ENCODE measurements around the gene CARHSP1.

Gene CARHSP1

GRCh38 chr16:8828541-8829165 is 40.2 kb downstream of the CARHSP1 start:
- Histone ChIP-seq H3K27ac (ENCODE audit: extremely low read depth, low read depth, low read length) (no peak overlapping the region), H3K4me1 (ENCODE audit: control insufficient read depth, insufficient read depth, low read length) (no peaks in the 10 kb centered on the region), H3K4me3 (ENCODE audit: low read depth, low read length) (no peak overlapping the region), H3K9me3 (ENCODE audit: control insufficient read depth, insufficient read depth, low read depth, low read length) (no peaks in the 10 kb centered on the region), H3K36me3 (ENCODE audit: control insufficient read depth in 2 of 2, insufficient read depth in 1 of 2, low read length in 2 of 2) (peaks cover 0 to 46% of the 10 kb centered on the region in 2 experiments; a peak in 2 of 3 replicates)
- ChIA-PET CTCF (interaction anchor here (0.6 to 0.7 kb wide), 3 partner anchors 33 to 143 kb away, joined by 3 to 7 read pairs (median 3); no protein-coding TSS in a partner anchor), POLR2A (no interaction called here)
- TF ChIP-seq, protein P1, sequence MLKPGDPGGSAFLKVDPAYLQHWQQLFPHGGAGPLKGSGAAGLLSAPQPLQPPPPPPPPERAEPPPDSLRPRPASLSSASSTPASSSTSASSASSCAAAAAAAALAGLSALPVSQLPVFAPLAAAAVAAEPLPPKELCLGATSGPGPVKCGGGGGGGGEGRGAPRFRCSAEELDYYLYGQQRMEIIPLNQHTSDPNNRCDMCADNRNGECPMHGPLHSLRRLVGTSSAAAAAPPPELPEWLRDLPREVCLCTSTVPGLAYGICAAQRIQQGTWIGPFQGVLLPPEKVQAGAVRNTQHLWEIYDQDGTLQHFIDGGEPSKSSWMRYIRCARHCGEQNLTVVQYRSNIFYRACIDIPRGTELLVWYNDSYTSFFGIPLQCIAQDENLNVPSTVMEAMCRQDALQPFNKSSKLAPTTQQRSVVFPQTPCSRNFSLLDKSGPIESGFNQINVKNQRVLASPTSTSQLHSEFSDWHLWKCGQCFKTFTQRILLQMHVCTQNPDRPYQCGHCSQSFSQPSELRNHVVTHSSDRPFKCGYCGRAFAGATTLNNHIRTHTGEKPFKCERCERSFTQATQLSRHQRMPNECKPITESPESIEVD (tag by site-specific recombination; IDR thresholded peaks at IDR 0.05), result no peak
- TF ChIP-seq ZNF155 (tag by site-specific recombination; IDR thresholded peaks at IDR 0.05) (no peak), ZNF529 (tag by site-specific recombination; IDR thresholded peaks at IDR 0.05; ENCODE audit: insufficient replicate concordance) (no peak), ZNF571 (tag by site-specific recombination; IDR thresholded peaks at IDR 0.05) (no peak), GLI2 (tag by site-specific recombination; IDR thresholded peaks at IDR 0.05; ENCODE audit: borderline replicate concordance, low read depth) (no peak)

DNA sequence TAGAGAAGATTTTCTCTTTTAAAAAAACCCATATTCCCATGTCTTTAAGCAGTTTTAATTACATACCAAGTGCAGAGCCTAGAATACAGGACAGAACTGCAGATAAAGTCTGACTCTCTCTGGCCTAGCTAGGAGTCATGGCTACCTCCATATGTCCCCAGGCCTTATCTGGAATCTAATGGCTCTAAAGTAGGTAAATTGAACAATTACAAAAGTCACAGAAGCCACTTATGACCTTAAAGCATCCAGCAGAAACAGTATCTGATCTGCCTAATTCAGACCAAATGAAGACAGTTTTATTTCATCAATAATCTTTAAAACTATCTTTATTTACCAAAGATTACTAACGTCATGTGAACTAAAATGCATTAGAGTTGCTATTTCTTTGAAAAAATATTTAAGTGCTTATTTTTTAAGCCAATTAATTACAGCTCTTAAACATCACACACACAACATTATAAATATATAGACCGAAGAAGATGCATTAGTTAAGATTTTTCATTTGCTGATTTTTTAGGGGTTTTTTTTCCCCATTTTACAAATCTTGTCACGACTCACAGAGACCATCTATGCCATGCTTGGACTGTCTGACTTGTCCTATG is 42.4 kb downstream of the CARHSP1 start:
- H3K4me1 ChIP-seq (ENCODE audit: control insufficient read depth, insufficient read depth, low read length), result no peaks in the 10 kb centered on the region
- H3K4me3 ChIP-seq (ENCODE audit: low read depth, low read length), result no peak overlapping the region
- no peaks in the 10 kb centered on the region for H3K9me3 ChIP-seq (ENCODE audit: control insufficient read depth, insufficient read depth, low read depth, low read length)
- ChIA-PET CTCF (no interaction called here), POLR2A (no interaction called here)
- H3K27ac ChIP-seq (ENCODE audit: extremely low read depth, low read depth, low read length), result no peak overlapping the region
- TF ChIP-seq, protein P2, sequence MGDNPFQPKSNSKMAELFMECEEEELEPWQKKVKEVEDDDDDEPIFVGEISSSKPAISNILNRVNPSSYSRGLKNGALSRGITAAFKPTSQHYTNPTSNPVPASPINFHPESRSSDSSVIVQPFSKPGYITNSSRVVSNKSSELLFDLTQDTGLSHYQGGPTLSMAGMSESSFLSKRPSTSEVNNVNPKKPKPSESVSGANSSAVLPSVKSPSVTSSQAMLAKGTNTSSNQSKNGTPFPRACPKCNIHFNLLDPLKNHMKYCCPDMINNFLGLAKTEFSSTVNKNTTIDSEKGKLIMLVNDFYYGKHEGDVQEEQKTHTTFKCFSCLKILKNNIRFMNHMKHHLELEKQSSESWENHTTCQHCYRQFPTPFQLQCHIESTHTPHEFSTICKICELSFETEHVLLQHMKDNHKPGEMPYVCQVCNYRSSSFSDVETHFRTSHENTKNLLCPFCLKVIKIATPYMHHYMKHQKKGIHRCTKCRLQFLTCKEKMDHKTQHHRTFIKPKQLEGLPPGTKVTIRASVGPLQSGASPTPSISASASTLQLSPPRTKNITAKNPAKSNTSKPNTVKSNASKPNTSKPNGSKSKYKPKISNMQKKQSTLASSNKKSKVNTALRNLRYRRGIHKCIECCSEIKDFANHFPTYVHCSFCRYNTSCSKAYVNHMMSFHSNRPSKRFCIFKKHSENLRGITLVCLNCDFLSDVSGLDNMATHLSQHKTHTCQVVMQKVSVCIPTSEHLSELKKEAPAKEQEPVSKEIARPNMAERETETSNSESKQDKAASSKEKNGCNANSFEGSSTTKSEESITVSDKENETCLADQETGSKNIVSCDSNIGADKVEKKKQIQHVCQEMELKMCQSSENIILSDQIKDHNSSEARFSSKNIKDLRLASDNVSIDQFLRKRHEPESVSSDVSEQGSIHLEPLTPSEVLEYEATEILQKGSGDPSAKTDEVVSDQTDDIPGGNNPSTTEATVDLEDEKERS (tag by site-specific recombination; IDR thresholded peaks at IDR 0.05), result no peak
- no peak for TF ChIP-seq ZXDB (tag by site-specific recombination; IDR thresholded peaks at IDR 0.05)
- no peak for TF ChIP-seq ZNF48 (tag by site-specific recombination; IDR thresholded peaks at IDR 0.05)
- no peak for TF ChIP-seq ZNF585B (tag by site-specific recombination; IDR thresholded peaks at IDR 0.05)
- peaks cover 0 to 47% of the 10 kb centered on the region in 2 experiments; a peak in 2 of 3 replicates for H3K36me3 ChIP-seq (ENCODE audit: control insufficient read depth in 2 of 2, insufficient read depth in 1 of 2, low read length in 2 of 2)

GRCh38 chr16:8822403-8822802 is 46.4 kb downstream of the CARHSP1 start:
- ChIA-PET CTCF (interaction anchor here (0.6 to 0.7 kb wide), 3 partner anchors 106 to 255 kb away, joined by 3 to 4 read pairs (median 3); no protein-coding TSS in a partner anchor), POLR2A (no interaction called here)
- Histone ChIP-seq H3K27ac (ENCODE audit: extremely low read depth, low read depth, low read length) (no peak overlapping the region), H3K4me1 (ENCODE audit: control insufficient read depth, insufficient read depth, low read length) (no peaks in the 10 kb centered on the region), H3K4me3 (ENCODE audit: low read depth, low read length) (no peak overlapping the region), H3K9me3 (ENCODE audit: control insufficient read depth, insufficient read depth, low read depth, low read length) (no peaks in the 10 kb centered on the region), H3K36me3 (ENCODE audit: control insufficient read depth in 2 of 2, insufficient read depth in 1 of 2, low read length in 2 of 2) (peaks cover 0 to 54% of the 10 kb centered on the region in 2 experiments; a peak in 2 of 3 replicates)
- TF ChIP-seq ZSCAN16 (tag by site-specific recombination; IDR thresholded peaks at IDR 0.05) (no peak), OSR2 (tag by site-specific recombination; IDR thresholded peaks at IDR 0.05) (no peak)

DNA sequence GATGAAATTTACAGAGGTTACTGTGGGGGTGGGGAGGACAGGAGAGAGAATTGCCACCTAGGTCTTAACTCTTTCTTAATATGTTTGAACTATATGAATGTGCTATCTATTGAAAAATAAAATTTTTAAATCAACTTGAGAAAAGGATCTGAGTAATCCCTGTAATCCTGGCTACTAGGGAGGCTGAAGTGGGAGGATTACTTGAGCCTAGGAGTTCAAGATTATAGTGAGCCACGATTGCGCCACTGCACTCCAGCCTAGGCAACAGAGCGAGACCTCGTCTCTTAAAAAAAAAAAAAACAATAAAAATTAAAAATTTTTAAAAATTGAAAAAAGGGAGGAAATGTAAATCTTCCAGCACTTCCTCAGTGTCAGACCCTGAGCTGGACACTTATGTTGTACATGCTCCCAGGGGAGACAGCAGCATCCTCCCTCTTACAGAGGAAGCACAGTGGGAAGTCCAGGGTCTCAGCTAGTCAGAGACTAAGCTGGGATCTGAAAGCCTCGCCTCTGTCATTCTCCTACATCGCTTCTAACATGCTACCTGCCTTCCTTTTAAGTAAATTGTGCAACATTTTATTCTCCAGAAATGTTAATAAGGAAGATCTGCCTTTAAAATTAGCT is 49.3 kb downstream of the CARHSP1 start:
- H3K4me1 ChIP-seq (ENCODE audit: control insufficient read depth, insufficient read depth, low read length), result no peaks in the 10 kb centered on the region
- H3K27ac ChIP-seq (ENCODE audit: extremely low read depth, low read depth, low read length), result no peak overlapping the region
- ChIA-PET CTCF (no interaction called here), POLR2A (no interaction called here)
- peaks cover 15 to 79% of the 10 kb centered on the region in 2 experiments; a peak in 2 of 3 replicates for H3K36me3 ChIP-seq (ENCODE audit: control insufficient read depth in 2 of 2, insufficient read depth in 1 of 2, low read length in 2 of 2)
- no peak overlapping the region for H3K4me3 ChIP-seq (ENCODE audit: low read depth, low read length)
- no peaks in the 10 kb centered on the region for H3K9me3 ChIP-seq (ENCODE audit: control insufficient read depth, insufficient read depth, low read depth, low read length)
- TF ChIP-seq FEZF1 (tag by site-specific recombination; IDR thresholded peaks at IDR 0.05) (no peak), KLF10 (tag by site-specific recombination; IDR thresholded peaks at IDR 0.05) (no peak), ZSCAN23 (tag by site-specific recombination; IDR thresholded peaks at IDR 0.05) (no peak), REPIN1 (tag by site-specific recombination; IDR thresholded peaks at IDR 0.05; ENCODE audit: low read depth) (no peak), ZNF391 (tag by site-specific recombination; IDR thresholded peaks at IDR 0.05; ENCODE audit: borderline replicate concordance, low read depth) (no peak), ZNF664 (tag by site-specific recombination; IDR thresholded peaks at IDR 0.05) (no peak), ZNF341 (tag by site-specific recombination; IDR thresholded peaks at IDR 0.05; ENCODE audit: low read depth) (no peak), GLIS2 (tag by site-specific recombination; IDR thresholded peaks at IDR 0.05) (no peak), ZNF549 (tag by site-specific recombination; IDR thresholded peaks at IDR 0.05) (no peak), ZNF677 (tag by site-specific recombination; IDR thresholded peaks at IDR 0.05) (no peak), HOXC10 (CRISPR knock-in tag; IDR thresholded peaks at IDR 0.05) (no peak), ZNF10 (tag by site-specific recombination; IDR thresholded peaks at IDR 0.05) (no peak)
